ENCODE results near the gene FTO. TPM values are rescaled to one million over a fixed set of nuclear protein-coding genes. Genes with fewer than 3 reads are reported as not detected.

Gene FTO
- total RNA-seq, 1 donor: 45.2 TPM

DNA sequence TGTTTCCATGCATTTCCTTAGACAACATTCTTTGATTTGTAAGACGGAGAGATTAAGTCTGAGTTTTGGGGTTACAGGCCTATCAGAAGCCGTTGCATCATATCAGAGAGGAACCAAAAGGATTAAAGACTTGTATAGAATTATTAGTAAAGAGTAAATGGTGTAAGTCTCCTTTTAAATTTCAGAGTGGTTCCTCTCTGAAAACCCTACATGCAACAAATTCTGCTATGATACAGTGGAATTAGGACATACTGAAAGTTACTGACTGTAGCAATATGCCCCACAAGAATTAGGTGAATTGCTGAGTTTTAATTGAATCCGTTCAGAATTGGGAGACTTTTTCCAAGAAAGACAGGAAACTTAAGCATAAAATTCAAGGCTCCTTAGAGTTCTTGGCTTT is 221.6 kb downstream of the FTO start:
- Histone ChIP-seq H3K4me1 (ENCODE audit: insufficient read depth, low read length) (peaks cover 4% of the 10 kb centered on the region), H3K4me3 (ENCODE audit: low read length) (no peak overlapping the region), H3K9me3 (ENCODE audit: low read depth, low read length) (no peaks in the 10 kb centered on the region), H3K27me3 (ENCODE audit: insufficient read depth, low read length) (no peaks in the 10 kb centered on the region)

DNA sequence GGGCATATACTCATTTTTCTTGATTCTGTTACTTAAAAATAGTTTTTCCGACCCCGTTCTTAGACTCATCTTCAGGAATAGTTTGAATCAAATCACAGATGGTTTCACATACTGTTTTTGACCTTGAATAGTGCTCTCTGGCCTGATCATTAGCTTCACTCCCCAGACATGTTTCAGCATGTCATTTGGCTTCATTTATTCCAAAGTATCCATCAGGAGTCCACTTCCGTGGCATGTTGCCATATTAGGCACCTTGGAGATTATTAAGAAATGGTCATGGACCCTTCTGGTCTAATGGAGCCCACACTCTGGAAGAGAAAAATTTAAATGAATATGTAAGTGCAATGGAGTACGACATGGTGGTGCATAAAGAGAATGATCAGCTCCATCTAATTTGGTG is 222.3 kb downstream of the FTO start:
- Histone ChIP-seq H3K4me3 (ENCODE audit: low read length) (no peak overlapping the region), H3K27me3 (ENCODE audit: insufficient read depth, low read length) (no peaks in the 10 kb centered on the region), H3K4me1 (ENCODE audit: insufficient read depth, low read length) (peaks cover 4% of the 10 kb centered on the region), H3K9me3 (ENCODE audit: low read depth, low read length) (no peaks in the 10 kb centered on the region)

DNA sequence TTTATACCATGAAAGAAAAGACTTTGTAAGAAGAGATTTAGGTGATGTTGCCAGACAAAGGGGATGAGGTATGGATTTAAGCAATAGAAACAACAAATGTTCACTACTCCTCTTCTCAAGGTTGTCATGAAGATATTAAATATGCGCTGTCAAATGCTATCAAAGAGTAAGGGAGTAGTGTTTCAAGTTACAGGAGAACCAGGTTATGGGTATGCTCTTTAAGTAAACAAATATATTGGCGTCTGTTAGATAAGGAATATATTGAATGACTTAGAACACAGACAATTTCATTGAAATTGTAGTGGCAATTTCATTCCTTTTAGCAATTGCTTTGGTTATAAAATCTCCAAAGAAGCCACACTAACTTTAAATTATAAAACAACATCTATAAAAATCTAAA is 229.0 kb downstream of the FTO start:
- Histone ChIP-seq H3K9me3 (ENCODE audit: low read depth, low read length) (no peaks in the 10 kb centered on the region), H3K27me3 (ENCODE audit: insufficient read depth, low read length) (no peaks in the 10 kb centered on the region), H3K4me1 (ENCODE audit: insufficient read depth, low read length) (no peaks in the 10 kb centered on the region)

GRCh38 chr16:53933407-53933806 is 229.5 kb downstream of the FTO start:
- Histone ChIP-seq H3K4me3 (ENCODE audit: low read length) (no peak overlapping the region), H3K4me1 (ENCODE audit: insufficient read depth, low read length) (no peaks in the 10 kb centered on the region), H3K9me3 (ENCODE audit: low read depth, low read length) (no peaks in the 10 kb centered on the region), H3K27me3 (ENCODE audit: insufficient read depth, low read length) (no peaks in the 10 kb centered on the region)

More for the DNA sequence above, 229.0 kb downstream of the FTO start:
- no peak overlapping the region for H3K4me3 ChIP-seq (ENCODE audit: low read length)

GRCh38 chr16:53936052-53936451 is 232.1 kb downstream of the FTO start:
- no peaks in the 10 kb centered on the region for H3K27me3 ChIP-seq (ENCODE audit: insufficient read depth, low read length)
- H3K9me3 ChIP-seq (ENCODE audit: low read depth, low read length): no peaks in the 10 kb centered on the region
- no peak overlapping the region for H3K4me3 ChIP-seq (ENCODE audit: low read length)
- no peaks in the 10 kb centered on the region for H3K4me1 ChIP-seq (ENCODE audit: insufficient read depth, low read length)

- Histone ChIP-seq H3K9me3 (ENCODE audit: low read depth, low read length) (no peaks in the 10 kb centered on the region), H3K4me1 (ENCODE audit: insufficient read depth, low read length) (no peaks in the 10 kb centered on the region), H3K27me3 (ENCODE audit: insufficient read depth, low read length) (no peaks in the 10 kb centered on the region), H3K4me3 (ENCODE audit: low read length) (no peak overlapping the region)
These were observed 232.6 kb downstream of the FTO start for GRCh38 chr16:53936529-53936928.

- H3K4me1 ChIP-seq (ENCODE audit: insufficient read depth, low read length): no peaks in the 10 kb centered on the region
- no peak overlapping the region for H3K4me3 ChIP-seq (ENCODE audit: low read length)
- no peaks in the 10 kb centered on the region for H3K27me3 ChIP-seq (ENCODE audit: insufficient read depth, low read length)
- H3K9me3 ChIP-seq (ENCODE audit: low read depth, low read length): no peaks in the 10 kb centered on the region
These were observed 233.4 kb downstream of the FTO start for GRCh38 chr16:53937161-53937880.

- Histone ChIP-seq H3K27me3 (ENCODE audit: insufficient read depth, low read length) (no peaks in the 10 kb centered on the region), H3K4me3 (ENCODE audit: low read length) (no peak overlapping the region), H3K4me1 (ENCODE audit: insufficient read depth, low read length) (peaks cover 8% of the 10 kb centered on the region), H3K9me3 (ENCODE audit: low read depth, low read length) (no peaks in the 10 kb centered on the region)
These were observed 240.1 kb downstream of the FTO start for GRCh38 chr16:53944025-53944424.

DNA sequence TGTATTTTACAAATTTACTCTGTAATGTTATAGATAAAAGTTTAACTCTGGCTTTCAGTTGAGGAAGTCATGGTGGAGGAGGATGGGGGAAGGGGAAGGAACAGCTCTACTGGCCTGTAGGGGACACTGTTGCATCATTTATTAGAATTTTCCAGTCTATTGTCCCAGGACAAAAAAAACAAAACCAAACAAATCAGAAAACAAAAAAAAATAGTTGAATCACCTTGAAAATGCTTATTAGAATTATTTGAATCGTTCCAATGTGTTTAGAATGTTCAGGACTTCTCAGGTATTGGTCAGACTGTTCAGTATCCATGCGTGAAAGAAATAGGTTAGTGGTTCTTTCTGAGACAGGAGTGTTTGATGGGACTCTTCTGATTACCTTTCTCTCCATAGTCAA is 242.0 kb downstream of the FTO start:
- Histone ChIP-seq H3K4me3 (ENCODE audit: low read length) (no peak overlapping the region), H3K4me1 (ENCODE audit: insufficient read depth, low read length) (peaks cover 8% of the 10 kb centered on the region), H3K27me3 (ENCODE audit: insufficient read depth, low read length) (no peaks in the 10 kb centered on the region), H3K9me3 (ENCODE audit: low read depth, low read length) (no peaks in the 10 kb centered on the region)

- Histone ChIP-seq H3K4me3 (ENCODE audit: low read length) (no peak overlapping the region), H3K9me3 (ENCODE audit: low read depth, low read length) (no peaks in the 10 kb centered on the region), H3K4me1 (ENCODE audit: insufficient read depth, low read length) (peaks cover 10% of the 10 kb centered on the region), H3K27me3 (ENCODE audit: insufficient read depth, low read length) (no peaks in the 10 kb centered on the region)
These were observed 242.9 kb downstream of the FTO start for GRCh38 chr16:53946746-53947386.

DNA sequence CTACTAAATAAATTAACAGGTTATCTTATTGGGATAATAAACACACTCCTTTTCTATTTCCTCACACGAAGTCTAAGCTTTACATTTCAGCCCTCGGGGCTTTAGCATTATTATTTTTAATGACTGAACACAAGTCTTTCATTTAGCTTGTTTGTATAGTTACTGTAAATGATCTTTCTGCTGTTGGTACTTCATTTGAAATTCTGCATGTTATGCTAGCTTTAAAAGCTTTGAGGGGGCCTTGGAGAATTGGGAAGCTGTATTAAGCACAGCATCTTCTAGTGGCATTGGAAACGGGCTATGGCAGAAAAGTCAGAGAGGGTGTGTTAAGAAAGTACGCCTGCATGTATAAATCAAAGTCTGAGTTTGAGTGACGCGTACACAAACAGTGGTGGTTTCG is 243.7 kb downstream of the FTO start:
- H3K9me3 ChIP-seq (ENCODE audit: low read depth, low read length): no peaks in the 10 kb centered on the region
- no peak overlapping the region for H3K4me3 ChIP-seq (ENCODE audit: low read length)
- H3K4me1 ChIP-seq (ENCODE audit: insufficient read depth, low read length): peaks cover 18% of the 10 kb centered on the region
- H3K27me3 ChIP-seq (ENCODE audit: insufficient read depth, low read length): no peaks in the 10 kb centered on the region

- no peaks in the 10 kb centered on the region for H3K9me3 ChIP-seq (ENCODE audit: low read depth, low read length)
- peaks cover 19% of the 10 kb centered on the region for H3K4me1 ChIP-seq (ENCODE audit: insufficient read depth, low read length)
- H3K4me3 ChIP-seq (ENCODE audit: low read length): no peak overlapping the region
- H3K27me3 ChIP-seq (ENCODE audit: insufficient read depth, low read length): no peaks in the 10 kb centered on the region
These were observed 244.4 kb downstream of the FTO start for GRCh38 chr16:53948326-53948725.

GRCh38 chr16:53948734-53949430 is 244.9 kb downstream of the FTO start:
- Histone ChIP-seq H3K4me1 (ENCODE audit: insufficient read depth, low read length) (peaks cover 19% of the 10 kb centered on the region), H3K9me3 (ENCODE audit: low read depth, low read length) (no peaks in the 10 kb centered on the region), H3K4me3 (ENCODE audit: low read length) (no peak overlapping the region), H3K27me3 (ENCODE audit: insufficient read depth, low read length) (no peaks in the 10 kb centered on the region)

GRCh38 chr16:53949715-53950410 is 245.9 kb downstream of the FTO start:
- H3K9me3 ChIP-seq (ENCODE audit: low read depth, low read length): no peaks in the 10 kb centered on the region
- H3K4me3 ChIP-seq (ENCODE audit: low read length): no peak overlapping the region
- peaks cover 19% of the 10 kb centered on the region for H3K4me1 ChIP-seq (ENCODE audit: insufficient read depth, low read length)
- no peaks in the 10 kb centered on the region for H3K27me3 ChIP-seq (ENCODE audit: insufficient read depth, low read length)

DNA sequence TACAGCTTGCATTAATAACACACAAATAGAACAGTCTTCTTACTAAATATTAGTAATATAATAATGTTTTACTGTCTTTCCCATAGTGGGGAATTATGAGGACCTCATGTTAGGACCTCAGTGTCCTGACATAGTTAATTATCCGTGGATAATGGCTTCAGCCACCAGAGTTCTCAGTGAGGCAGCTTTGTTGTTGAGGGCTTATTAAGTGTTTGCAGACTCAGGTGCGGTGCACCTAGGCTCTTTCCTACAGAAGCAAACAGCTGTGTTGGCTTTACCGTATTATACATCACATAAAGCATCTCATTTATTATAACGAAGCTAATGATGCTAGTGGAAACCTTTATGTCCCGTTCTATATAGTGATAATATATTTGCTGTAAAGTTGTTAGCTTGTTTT is 246.7 kb downstream of the FTO start:
- Histone ChIP-seq H3K9me3 (ENCODE audit: low read depth, low read length) (no peaks in the 10 kb centered on the region), H3K4me3 (ENCODE audit: low read length) (no peak overlapping the region), H3K4me1 (ENCODE audit: insufficient read depth, low read length) (peaks cover 19% of the 10 kb centered on the region), H3K27me3 (ENCODE audit: insufficient read depth, low read length) (no peaks in the 10 kb centered on the region)
